IPS-18c (cell line): ENCODE measurements around the gene GSN.
A peak's percentile ranks its signal among the peaks of the same experiment; 100 is the strongest.

Experiments used
- H3K4me3 ChIP-seq: 2 replicates; pipeline ENCODE4 v1.7.0; 2013; ENCODE audit warnings: low read depth, mild to moderate bottlenecking, low read length, moderate library complexity; ENCODE audit not compliant: insufficient read depth
- H3K9me3 ChIP-seq: one replicate; pipeline ENCODE4 v1.6.1; 2013; ENCODE audit warnings: mild to moderate bottlenecking, low read length, moderate library complexity; ENCODE audit not compliant: control insufficient read depth, insufficient read depth

GSN gene

DNA sequence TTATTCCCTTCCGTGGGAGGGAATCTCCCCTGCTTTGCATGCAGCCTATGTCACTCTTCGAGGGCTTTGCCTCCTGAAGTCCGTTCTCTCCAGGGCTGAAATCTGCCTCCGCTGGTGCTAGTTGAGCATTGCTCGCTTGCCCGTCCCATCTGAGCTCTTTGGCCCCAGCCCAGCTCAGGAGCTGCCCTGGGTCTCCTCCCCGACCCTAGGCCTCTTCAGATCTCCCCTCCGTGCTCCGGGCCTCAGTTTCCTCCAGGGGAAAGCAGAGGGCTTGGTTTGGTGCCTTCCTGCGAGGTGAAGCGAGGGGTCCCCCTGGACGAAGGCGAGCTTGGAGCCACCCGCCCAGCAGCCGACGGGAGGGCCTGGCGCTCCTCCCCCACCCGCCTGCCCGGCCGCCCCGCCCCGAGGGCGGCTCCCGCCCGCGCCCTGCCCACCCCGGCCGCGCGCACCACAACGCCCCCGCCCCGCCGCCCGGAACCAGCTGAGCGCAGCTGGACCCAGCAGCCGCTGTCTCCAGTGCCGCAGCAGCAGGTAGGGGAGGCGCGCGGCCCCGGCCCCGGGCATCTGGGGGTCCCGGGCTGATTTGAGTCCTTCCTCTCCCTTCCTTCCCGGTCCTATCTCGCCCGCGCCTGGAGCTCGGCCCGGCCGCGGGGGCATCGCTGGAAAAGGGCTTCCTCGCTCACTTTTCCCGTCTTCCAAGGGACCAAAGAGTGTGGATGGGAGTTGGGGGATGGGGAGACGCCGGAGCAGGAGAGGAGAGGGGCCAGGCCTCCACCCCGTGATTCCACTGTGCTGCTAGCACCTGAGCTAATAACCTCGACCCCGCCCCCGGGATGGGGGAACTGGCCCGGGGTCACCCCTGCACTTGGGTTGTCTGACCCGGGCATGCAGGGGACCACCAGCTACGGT, at the start of gene GSN:
GSN (plus strand) TSS at position 474 of the 909 bp plus-strand sequence. CDS start 33,810 bp downstream, outside the sequence.
- peak within 1 kb of the TSS; percentile 80 for H3K4me3 ChIP-seq
- no peaks in the 10 kb centered on the region for H3K9me3 ChIP-seq

DNA sequence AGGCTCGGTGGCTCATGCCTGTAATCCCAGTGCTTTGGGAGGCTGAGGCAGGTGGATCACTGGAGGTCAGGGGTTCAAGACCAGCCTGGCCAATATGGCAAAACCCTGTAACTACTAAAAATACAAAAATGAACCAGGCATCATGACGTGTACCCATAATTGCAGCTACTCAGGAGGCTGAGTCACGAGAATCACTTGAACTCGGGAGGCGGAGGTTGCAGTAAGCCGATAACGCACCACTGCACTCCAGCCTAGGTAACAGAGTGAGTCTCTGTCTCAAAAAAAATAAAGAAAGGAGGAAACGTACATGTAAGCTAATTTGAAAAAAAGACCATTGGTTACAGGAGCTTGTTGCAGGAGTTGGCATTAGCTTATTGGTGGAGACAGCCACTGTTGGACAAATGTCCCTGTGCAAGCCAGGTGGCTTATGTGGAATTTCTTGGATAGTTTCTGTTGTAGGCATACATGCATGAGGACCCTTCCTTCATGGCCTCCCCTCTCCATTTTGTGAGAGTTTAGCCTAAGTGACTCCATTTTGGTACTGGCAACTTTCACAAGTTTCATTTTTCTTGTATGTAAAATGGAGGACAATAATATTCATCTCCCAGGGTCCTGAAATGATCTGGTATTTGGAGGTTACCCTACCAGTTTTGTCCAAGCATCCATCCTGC, 49.5 kb upstream of the GSN start:
- H3K4me3 ChIP-seq: no peak overlapping the region
- no peaks in the 10 kb centered on the region for H3K9me3 ChIP-seq

DNA sequence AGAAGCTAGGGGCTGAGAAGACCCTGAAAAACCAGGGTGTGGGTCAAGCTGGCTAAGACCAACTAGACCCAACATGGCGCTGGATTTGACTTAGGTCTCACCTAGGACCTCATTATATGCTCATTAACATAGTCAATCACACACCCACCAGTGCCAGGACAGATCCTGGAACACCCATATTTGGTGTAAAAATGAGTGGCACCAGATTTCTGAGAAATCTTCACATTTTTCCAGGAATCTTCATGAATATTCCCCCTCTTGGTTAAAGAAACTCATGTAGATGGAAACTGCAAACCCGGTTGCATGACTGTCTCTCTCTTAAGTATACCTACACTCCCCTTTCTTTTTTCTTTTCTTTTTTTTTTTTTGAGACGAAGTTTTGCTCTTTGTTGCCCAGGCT, 48.4 kb upstream of the GSN start:
- no peak overlapping the region for H3K4me3 ChIP-seq

DNA sequence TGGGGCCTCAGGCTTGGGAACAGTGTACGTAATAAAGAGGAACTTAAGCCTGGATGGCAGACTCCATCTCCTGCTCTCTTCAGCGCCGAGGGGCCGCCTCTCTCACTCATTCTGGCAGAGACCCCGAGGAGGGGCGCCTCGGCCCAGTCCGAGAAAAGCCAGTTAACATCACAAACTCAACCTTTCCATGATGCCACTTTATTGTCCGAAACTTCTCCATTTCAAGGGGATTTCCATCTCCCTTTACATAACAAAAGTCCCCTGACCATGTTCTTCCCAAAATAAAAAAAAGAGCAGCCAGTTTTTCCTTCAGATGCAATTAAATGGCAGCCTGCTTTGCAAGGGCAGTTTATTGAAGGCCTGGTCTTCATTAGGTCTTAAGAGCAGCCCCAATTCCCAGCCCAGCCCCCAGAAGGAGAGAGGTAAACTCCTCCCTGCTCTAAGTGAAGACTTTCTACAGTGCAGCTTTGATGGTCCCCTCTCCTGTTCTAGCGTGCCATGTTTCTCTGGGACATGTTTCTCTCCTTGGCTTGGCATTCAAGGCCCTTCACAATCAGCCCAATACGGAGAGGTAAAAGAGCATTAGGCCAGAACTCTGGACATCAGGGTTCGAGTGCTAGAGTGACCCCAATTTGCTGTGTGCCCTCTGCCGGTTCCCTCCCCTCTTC, 46.8 kb upstream of the GSN start:
- no peak overlapping the region for H3K4me3 ChIP-seq
- H3K9me3 ChIP-seq: no peaks in the 10 kb centered on the region

More for the DNA sequence above, 48.4 kb upstream of the GSN start:
- no peaks in the 10 kb centered on the region for H3K9me3 ChIP-seq

DNA sequence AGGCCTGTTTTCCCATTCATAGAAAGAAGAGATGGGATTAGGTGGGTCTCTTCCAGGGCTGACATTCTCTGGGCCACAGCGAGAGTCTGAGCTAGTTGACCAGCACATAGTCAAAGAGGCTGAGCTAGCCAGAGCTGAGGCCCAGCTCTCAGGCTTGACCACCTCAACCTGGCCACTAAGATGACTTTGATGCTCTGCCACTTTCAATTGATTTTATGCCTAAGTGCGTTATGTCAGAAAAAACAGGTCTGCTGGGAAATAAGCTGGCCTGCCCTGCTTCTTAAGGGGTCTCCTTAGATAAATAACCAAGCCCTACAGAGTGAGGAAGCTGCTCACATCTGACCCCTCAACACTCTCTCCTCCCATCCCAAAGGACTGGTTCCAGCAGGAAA, 46.3 kb upstream of the GSN start:
- Histone ChIP-seq H3K4me3 (no peak overlapping the region), H3K9me3 (no peaks in the 10 kb centered on the region)

DNA sequence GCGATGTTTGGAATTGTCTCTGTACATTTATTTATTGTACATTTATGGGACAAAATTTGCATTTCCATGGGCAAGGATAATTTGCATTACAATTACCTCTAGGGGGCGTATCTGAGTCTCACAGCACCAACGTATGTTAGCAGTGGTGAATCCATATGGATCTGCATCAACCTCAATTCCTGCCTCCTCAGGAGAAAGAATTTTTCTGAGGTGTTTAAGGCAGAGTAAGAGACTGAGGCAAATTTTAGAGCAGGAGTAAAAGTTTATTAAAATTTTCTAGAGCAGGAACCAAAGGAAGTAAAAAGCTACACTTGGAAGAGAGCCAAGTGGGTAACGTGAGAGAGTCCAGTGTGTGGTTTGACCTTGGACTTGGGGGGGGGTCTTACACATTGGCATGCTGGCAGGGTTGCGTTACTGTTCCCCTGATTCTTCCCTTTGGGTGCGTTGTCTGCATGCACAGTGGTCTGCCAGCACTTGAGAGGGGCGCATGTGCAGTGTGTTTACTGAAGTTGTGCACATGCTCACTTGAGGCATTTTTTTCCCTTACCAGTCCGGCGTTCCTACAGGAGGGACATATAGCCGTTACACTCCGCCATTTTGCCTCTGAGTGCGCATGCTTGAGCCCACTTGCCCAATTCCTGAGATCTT, 45.3 kb upstream of the GSN start:
- no peaks in the 10 kb centered on the region for H3K9me3 ChIP-seq
- H3K4me3 ChIP-seq: no peak overlapping the region

DNA sequence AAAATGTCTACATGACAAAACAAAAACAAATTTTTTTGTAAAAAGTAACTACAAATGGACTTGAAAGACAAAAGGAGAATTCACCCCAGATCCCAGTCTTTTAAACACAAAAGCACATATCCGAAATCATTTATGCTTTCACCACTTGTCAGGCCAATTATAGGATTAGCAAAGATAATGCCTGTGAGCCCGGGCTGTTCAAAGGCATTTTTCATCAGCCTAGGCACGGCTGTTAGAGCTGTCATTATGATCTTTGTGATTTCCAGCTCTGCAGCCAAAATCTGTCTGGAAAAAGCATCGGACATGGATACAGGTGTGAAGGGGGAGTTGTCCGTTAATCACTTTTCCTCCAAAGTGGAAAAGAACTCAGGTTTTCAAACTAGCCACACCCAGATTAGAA, 42.7 kb upstream of the GSN start:
- H3K9me3 ChIP-seq: no peaks in the 10 kb centered on the region
- no peak overlapping the region for H3K4me3 ChIP-seq

DNA sequence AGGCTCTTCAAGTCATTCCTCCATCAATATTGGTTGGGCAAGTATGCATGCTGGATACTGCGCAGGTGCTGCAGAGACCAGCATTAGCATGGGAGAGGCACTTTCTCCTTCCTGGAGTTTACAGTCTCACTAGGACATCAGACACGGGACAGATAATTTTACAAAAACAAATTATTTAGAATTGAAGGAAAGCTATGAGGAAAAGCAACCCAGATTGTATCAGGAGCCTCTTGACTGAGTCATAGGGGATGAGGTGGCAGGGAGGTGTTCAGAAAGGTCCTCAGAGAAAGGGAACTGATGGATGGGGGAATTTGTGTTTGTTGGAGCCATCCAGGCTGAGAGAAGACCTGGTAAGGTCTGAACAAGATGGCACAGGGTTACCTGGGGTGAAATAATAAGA, 41.8 kb upstream of the GSN start:
- Histone ChIP-seq H3K9me3 (no peaks in the 10 kb centered on the region), H3K4me3 (no peak overlapping the region)

DNA sequence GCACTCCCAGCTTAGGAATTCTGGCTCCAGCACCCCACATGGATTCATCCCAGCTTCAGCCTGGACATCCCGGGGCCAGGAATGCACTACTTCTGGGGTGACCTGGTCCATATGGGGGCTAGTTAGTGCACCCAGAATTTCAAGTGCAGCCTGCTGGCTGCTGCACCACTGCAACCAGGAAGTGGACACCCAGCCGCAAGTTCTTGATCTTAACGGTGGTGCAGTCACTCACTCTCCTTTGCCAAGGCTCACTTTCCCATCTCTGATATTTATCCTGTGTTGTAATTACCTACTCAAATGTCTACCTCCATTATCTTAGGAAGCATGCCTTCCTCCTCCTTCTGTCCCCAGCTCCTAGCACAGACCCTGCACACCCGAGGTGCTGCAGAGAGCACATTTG, 40.1 kb upstream of the GSN start:
- no peak overlapping the region; the same call in 1 of the 2 replicates for H3K4me3 ChIP-seq
- H3K9me3 ChIP-seq: no peaks in the 10 kb centered on the region

DNA sequence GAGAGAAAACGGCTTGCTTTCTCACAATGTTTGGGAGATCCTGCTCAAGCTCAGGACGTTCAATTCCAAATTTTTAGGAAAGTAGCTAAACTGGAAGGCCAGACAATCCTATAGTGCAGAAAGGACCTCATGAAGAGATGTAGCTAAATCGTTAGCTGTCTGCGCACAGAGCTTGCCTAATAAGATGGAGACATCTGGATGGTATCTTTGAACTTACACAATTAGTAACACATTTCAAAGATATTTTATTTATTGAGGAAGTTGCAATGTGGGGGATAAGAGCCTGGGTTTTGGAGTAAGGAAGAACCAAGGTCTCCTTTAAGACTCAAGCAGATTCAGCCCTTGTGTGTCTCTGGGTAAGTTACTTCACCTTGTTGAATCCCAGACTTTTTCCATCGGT, 37.7 kb upstream of the GSN start:
- no peak overlapping the region for H3K4me3 ChIP-seq
- H3K9me3 ChIP-seq: no peaks in the 10 kb centered on the region

DNA sequence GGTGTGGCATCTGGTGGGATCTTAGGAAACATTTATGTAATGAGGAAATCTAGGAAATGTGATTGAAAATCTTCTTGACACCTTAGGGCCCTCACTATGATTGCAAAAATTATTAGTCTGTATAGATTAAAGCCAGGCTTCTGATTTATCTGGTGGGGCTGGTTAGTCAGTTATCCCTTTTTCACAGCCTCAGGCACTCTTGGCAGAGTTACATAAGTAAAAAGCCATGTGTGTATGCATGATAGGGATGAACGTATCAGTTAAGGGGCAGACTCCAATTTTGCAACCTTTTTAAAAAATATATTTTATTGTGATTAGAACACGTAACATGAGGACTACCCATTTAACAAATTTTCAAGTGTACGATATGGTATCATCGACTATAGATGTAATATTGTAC, 35.7 kb upstream of the GSN start:
- no peak overlapping the region for H3K4me3 ChIP-seq
- H3K9me3 ChIP-seq: no peaks in the 10 kb centered on the region

DNA sequence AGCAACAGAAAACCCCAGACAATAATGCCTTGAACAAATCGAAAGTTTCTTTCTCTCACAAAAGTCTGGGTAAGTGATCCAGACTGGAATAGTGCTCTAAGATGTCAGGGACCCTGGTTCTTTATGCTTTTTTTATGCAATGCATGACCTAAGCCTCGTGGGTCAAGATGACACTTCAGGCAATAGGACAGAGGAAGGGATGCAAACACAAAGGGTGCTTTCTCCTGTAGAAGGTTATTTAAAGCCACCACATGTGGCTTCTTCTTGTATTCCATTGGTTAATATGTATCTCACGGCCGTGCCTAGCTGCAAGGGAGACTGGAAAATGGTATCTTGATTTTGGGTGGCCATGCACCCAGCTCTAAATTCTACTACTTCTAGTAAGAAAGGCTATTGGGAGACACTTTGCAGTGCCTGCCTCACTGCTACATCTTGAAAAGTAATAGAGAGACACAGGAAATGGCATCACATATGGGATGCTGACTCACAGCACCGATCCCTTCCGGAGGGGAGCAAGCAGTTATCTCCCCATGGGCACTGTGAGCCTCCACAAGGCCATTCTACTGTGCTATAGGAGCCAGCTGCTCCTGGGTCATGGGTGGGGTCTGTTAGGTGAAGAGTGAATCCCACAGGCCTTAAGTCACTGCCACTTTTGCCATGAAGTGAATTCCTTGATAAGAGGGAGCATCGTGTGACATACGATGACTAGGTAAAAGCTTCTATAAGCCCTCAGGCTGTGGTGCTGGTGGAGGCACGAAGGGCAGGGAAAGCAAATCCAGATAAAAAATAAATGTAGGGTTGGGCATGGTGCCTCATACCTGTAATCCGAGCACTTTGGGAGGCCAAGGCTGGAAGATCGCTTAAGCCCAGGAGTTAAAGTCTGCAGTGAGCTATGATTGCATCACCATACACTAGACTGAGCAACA, 33.8 kb upstream of the GSN start:
- no peaks in the 10 kb centered on the region for H3K9me3 ChIP-seq
- H3K4me3 ChIP-seq: no peak overlapping the region

DNA sequence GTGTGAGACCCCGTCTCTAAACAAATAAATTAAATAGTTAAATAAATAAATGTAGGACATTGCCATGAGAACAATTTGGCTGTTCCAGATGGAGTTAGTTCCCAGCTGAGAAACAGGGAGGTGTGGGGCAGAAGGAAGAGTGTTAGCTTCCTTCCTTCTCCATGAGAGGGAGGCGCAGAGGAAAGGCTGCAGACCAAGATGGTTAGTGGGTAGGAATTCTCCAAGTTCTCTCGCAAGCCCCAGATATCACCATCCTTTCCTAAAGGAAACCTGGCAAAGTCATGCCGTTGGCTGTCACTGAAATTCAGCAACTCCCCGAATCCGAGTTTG, 33.2 kb upstream of the GSN start:
- H3K4me3 ChIP-seq: no peak overlapping the region
- H3K9me3 ChIP-seq: no peaks in the 10 kb centered on the region

DNA sequence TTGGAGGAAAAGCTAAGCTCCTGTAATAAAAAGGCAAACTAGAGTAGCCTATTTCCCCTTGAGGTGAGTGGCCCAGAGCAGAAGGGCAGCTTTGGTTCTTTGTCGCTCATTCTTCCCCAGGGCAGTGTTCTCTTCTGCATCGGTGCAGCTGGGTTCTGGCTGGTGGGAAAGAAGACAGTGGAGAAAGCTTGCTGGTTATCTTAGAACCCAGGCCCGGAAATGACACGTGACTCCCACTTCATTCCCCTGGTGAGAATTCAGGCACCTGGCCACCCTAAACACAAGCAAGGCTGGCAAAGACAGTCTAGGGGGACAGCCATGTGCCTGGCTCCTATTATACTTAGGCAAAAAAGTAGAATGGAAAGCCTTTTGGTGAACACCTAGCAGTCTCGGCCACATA, 32.5 kb upstream of the GSN start:
- no peaks in the 10 kb centered on the region for H3K9me3 ChIP-seq

DNA sequence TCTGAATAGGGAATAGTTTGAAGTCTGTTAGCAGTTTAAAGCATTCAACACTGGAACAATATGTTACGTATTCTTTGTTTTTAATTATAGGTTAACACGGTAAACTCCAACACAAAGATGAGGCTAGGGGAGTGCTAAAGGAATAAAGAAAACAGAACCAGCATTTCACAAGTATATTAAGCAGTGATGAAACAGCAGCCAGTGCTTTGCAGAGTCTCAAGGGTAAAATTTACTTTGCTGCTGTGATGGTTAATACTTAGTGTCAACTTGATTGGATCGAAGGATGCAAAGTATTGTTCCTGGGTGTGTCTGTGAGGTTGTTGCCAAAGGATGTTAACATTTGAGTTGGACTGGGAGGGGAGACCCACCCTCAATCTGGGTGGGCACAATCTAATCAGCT, 30.0 kb upstream of the GSN start:
- Histone ChIP-seq H3K4me3 (no peak overlapping the region), H3K9me3 (no peaks in the 10 kb centered on the region)

More for the DNA sequence above, 32.5 kb upstream of the GSN start:
- no peak overlapping the region for H3K4me3 ChIP-seq

DNA sequence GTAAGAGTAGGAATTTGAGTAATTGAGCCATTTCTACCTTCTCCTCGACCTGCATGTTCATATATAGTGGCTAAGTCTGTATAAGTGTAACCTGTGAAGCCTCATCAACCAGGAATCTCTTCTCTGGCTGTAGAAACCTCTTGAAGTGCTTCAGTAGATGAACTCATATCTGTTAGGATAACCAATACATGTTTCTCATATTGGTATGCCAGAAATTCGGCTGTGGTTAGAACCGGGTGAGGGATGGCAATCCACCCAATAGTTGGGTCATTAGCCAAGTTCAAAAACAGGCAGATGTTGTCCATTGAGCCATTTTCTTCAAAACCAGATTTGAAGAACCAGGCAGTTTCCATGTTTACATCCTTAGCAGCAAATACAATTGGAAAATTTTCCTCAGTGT, 28.9 kb upstream of the GSN start:
- H3K9me3 ChIP-seq: no peaks in the 10 kb centered on the region
- no peak overlapping the region for H3K4me3 ChIP-seq

DNA sequence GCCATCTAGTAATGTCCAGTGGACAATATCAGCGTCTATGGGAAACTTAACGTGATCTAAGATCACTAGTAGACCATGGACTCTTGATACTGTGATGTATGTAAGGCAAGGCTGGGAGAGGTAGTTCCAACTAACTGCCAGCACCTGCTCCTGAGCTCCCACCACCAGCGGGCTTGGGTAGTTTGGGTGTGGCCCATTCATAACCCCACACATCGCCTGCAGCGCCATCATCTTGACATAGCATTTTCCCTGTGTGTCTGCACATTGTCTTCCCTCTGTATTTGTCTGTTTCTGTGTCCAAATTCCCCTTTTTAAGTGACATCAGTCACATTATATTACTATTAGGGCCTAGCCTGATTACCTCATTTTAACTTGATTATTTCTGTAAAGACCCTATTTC, 28.1 kb upstream of the GSN start:
- Histone ChIP-seq H3K9me3 (no peaks in the 10 kb centered on the region), H3K4me3 (no peak overlapping the region)
